KOPT-K1 (cell line): Measurements from ENCODE around the gene PPP2R2B.
"Not testable (repeated sequence)": the region's sequence is repeated elsewhere in the genome, so short reads cannot be mapped to it uniquely, and the experiment has no call there.

Experiments used
- H3K27ac ChIP-seq: fragments of 200-600 bp; sonication (generic); 2 replicates; pipeline ENCODE4 v1.5.1; 2016; ENCODE audit warnings: antibody characterized with exemption, mild to moderate bottlenecking, low read depth, low read length; ENCODE audit not compliant: poor library complexity, severe bottlenecking
- H3K36me3 ChIP-seq: fragments of 200-600 bp; sonication (generic); 2 replicates; pipeline ENCODE4 v1.5.1; 2017; ENCODE audit warnings: antibody characterized with exemption, mild to moderate bottlenecking, low read length, moderate library complexity; ENCODE audit not compliant: insufficient read depth
- H3K9me3 ChIP-seq: fragments of 200-600 bp; sonication (generic); 2 replicates; pipeline ENCODE4 v1.5.1; 2017; ENCODE audit warnings: antibody characterized with exemption, low read length, mild to moderate bottlenecking; ENCODE audit not compliant: insufficient read depth, poor library complexity, severe bottlenecking

Gene PPP2R2B

DNA sequence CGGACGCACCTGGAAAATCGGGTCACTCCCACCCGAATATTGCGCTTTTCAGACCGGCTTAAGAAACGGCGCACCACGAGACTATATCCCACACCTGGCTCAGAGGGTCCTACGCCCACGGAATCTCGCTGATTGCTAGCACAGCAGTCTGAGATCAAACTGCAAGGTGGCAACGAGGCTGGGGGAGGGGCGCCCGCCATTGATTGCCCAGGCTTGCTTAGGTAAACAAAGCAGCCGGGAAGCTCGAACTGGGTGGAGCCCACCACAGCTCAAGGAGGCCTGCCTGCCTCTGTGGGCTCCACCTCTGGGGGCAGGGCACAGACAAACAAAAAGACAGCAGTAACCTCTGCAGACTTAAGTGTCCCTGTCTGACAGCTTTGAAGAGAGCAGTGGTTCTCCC, 268.8 kb downstream of the PPP2R2B start:
- H3K36me3 ChIP-seq, H3K9me3 ChIP-seq, H3K27ac ChIP-seq: not testable (repeated sequence)

DNA sequence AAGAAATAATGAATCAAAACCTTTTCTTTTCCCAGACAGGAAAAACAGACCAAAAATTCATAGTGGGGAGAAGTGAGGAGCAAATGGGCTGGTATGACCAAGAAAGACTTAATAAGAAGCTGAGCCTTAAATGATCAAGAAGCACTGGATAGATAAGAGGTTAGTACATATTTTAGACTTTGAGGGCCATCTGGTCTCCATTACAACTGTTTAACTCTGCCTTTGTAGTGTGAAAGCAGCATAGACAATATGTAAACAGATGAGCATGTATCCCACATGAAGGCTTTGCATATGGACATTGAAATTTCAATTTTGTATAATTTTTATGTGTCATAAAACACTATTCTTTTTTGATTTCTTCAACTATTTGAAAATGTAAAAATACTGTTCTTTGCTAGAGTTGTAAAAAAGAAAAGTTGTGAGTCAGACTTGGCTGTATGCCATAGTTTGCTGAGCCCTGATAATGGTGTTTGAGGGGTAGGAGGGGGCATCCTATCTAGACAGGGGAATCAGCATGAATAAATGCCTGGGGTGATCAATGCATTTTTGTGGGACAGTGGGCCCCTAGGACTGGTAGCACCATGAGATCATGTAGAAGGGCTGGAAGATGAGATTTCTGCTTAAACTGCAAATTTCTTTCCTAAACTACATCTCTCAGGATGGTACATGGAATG, 270.8 kb downstream of the PPP2R2B start:
- Histone ChIP-seq H3K27ac (no peak overlapping the region), H3K36me3 (no peaks in the 10 kb centered on the region), H3K9me3 (no peaks in the 10 kb centered on the region)

DNA sequence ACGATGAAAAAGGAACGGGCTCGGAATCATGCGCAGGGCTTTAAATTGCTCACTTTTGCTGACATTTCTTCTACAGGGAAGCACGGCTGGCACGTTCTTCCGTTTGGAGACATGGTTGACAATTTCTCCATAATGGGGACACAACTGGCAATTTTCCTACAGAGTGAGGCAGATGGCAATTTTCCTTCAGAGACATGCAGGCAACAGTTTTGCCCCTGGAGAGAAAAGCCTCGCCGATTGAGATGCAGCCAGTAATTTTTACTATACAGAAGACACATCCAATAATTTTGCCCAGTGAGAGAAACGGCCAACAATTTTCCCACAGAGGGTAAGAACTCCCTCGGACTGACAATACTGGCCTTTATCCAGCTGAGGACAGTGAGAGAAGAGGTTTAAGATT, 271.7 kb downstream of the PPP2R2B start:
- Histone ChIP-seq H3K27ac (no peak overlapping the region), H3K36me3 (no peaks in the 10 kb centered on the region), H3K9me3 (no peaks in the 10 kb centered on the region)

DNA sequence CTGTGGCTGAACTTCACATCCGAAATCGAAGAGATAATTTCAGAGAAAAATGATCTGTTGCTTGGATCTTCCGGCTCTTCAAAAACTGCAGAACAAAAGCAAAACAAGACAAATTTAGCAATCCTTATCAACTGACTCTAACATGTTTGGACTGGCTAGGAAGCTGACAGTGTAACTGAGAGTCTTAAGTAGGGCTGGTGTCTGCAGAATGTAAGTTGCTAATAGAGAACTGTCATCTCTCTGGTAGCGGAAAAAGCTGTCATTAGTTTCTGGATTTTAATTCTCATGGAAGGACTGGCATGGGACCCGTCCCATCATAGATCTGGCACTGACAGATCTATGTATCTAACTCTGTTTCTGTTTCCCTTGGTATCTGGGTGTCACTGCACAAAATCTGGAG, 278.2 kb downstream of the PPP2R2B start:
- Histone ChIP-seq H3K27ac (no peak overlapping the region), H3K36me3 (no peaks in the 10 kb centered on the region), H3K9me3 (no peaks in the 10 kb centered on the region)

DNA sequence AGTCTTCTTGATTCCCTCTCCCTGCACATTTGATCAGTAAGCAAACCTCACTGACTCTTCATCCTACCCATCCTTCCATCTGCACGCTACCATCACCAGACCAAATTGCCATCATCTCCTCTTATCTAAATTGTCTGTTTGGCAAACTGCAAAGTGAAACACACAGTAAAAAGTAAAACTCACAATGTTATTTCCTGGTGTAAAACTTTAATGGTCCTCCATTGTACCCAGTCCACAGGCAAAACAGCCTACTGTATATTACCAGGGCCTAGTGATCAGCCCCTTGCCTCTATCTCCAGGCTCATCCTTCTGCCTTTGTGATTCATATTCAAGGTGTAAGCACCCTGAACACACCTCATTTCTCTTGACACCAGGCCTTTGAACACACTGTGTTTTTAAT, 279.3 kb downstream of the PPP2R2B start:
- H3K36me3 ChIP-seq, result no peaks in the 10 kb centered on the region
- H3K27ac ChIP-seq, result no peak overlapping the region
- no peaks in the 10 kb centered on the region for H3K9me3 ChIP-seq

DNA sequence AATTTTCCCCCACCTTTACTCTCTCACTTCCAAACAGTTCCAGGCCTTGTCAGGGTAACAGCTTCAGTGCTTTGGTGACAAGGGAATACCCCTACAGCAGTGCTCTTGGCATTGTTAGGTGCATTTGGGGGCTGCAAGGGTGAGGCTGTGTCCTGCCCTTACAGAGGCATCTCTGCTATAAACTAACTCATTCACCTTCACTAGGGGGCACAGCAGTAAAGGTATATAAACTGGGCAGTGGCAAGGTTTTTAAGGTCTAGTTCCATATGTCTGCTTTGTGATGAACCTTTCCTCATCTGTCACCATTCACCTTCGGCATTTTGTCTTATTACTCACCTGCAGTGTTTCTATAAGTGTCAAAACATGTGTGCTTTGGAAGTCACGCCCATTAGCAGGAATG, 283.5 kb downstream of the PPP2R2B start:
- no peaks in the 10 kb centered on the region for H3K36me3 ChIP-seq
- H3K9me3 ChIP-seq, result no peaks in the 10 kb centered on the region

DNA sequence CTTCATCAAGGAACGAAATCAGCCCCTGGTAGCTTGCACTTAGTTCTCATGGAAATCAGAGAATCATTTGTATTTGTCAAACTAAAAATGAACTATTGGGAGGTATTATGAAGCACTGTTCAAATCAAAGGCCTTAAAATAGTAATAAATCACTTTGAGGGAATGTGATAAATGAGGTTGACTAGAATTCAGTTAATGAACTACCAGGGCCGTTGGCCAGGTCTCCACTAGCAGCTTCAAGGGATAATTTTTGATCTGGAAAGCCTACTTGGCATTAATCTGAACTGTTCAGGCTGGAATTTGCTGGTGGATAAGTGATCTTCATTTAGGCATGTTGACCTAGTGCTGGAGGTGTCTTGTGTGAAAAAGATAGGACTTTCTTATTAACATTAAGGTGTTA, 286.2 kb downstream of the PPP2R2B start:
- no peaks in the 10 kb centered on the region for H3K36me3 ChIP-seq
- H3K27ac ChIP-seq, result no peak overlapping the region
- no peaks in the 10 kb centered on the region for H3K9me3 ChIP-seq

More for the DNA sequence above, 283.5 kb downstream of the PPP2R2B start:
- no peak overlapping the region for H3K27ac ChIP-seq

DNA sequence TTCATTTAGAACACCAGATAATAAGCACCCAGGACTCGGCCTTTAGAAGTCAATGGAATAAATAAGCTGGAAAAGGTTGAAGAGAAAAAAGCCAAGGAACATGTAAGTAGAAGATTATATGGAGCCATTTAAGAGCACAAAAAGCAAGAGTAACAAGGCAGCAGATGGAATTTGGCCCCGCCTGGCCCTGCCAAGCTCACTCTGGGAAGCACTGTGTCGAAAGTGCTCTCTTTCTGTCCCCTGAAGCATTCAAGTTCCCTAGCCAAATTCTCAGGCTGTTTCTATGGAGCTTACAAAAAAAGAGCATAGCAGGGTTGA, 289.6 kb downstream of the PPP2R2B start:
- H3K36me3 ChIP-seq, result no peaks in the 10 kb centered on the region
- H3K27ac ChIP-seq, result no peak overlapping the region
- H3K9me3 ChIP-seq, result no peaks in the 10 kb centered on the region

DNA sequence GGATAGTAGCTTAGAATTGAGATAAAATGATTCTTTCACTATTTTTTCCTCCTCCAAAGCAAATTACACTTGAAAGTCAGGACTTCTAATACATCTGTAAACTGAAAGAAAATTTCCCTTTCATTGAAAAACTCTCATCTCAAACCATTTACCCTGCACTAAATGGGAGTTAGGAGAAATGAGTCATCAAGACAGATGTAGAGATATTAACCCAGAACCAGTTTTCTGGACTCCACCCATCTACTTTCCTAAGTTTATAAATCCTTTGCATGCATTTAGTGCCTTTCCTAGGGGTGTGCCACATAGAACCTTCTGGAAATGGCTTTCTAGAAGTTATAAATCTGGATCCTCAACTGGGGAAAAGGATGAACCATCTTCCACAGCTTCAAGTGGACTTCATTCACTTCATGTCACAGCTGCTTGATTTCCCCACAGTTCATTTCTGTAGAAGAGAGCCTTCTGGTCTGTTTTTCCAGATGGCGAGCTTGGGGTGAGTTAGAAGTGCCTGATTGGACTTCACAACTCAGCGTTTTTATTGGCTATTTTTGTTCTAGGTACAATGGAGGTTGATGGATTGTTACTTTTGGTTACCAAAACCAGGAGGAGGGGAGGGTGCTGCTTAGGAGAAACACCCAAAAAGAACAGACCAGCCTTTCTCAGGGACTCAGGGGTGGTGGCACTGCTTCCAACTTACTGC, 290.1 kb downstream of the PPP2R2B start:
- H3K27ac ChIP-seq, result no peak overlapping the region
- no peaks in the 10 kb centered on the region for H3K9me3 ChIP-seq
- H3K36me3 ChIP-seq, result no peaks in the 10 kb centered on the region

DNA sequence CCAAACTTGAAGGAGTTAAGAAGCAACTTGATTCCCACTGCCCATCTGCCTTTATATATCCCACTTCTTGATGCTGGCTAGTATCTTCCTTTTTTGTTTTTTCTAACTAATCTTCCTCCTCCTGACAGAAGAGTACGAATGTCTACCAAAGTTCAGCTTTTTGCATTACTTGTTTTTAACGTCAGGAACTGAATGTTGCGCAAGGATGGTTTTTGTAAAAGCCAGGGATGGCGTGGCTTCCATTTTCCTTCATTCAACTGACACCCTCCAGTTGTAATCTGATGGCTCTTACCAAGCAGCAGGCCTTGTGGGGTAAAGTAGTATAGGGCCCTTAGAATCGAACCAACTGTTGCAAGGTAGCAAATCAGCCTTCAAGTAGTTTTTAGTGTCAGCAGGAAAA, 291.8 kb downstream of the PPP2R2B start:
- H3K27ac ChIP-seq, result no peak overlapping the region
- H3K9me3 ChIP-seq, result no peaks in the 10 kb centered on the region
- no peaks in the 10 kb centered on the region for H3K36me3 ChIP-seq

DNA sequence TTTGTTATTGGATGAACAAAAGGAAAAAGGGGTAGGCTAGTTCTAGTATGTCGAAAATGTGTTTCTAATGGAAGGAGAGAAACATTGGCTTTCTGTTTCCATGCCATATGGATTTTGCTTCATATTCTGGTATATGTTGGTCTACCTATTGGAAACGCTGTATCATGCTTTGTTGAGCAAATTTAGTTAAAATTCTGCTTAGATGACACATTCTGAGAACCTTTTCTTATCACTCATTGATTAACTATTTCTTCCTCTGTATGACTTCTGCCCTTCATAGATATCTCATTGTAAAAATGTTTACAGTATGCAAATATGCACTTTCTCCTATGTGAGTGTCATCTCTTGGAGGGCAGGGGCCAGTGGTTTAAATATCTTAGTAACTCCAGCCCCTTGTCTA, 293.8 kb downstream of the PPP2R2B start:
- no peaks in the 10 kb centered on the region for H3K36me3 ChIP-seq
- no peak overlapping the region for H3K27ac ChIP-seq
- no peaks in the 10 kb centered on the region for H3K9me3 ChIP-seq

DNA sequence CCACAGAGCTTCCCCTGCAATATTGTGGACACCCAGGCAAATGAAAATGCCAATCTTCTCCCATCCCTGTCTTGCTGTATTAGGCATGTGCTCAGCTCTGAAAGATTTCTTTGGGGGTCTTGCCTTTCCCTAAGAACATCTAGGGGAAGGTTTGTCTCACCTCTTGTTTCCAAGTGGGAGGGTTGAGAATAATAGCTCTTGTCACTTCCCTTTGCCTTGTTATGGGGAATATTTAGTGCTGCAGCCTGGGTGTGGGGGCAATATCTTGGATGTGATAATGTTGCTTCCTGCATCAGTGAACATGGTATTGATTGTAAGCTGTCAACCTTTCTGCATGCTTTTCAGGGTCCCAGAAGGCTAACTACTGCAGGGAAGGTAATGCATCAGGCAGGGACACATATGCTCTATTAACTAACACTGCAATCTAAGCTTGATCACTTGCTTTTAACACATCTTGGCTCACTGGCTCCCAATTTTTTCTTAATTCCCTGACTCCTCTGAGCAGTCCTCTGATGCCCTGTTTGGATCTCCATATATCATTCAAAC, 296.4 kb downstream of the PPP2R2B start:
- H3K36me3 ChIP-seq, result no peaks in the 10 kb centered on the region
- H3K9me3 ChIP-seq, result no peaks in the 10 kb centered on the region
- no peak overlapping the region for H3K27ac ChIP-seq

DNA sequence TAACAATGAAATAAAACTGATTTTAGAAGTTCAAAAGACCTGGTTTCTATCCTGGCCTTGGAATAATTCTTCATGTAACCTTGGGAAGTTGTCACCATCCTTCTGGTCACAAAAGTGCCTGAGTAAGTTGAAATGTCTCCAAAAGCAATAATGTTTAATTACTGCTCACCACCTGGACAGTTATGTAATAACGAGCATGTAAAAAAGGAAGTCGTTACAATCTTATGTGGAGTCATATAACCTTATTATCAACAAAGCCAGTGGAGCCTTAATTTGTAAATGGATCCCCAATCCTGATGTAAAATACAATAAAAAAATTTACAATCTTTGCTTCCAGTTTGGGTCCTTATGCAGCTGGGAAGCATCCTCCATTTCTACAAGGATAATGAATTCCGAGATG, 298.3 kb downstream of the PPP2R2B start:
- no peak overlapping the region for H3K27ac ChIP-seq

DNA sequence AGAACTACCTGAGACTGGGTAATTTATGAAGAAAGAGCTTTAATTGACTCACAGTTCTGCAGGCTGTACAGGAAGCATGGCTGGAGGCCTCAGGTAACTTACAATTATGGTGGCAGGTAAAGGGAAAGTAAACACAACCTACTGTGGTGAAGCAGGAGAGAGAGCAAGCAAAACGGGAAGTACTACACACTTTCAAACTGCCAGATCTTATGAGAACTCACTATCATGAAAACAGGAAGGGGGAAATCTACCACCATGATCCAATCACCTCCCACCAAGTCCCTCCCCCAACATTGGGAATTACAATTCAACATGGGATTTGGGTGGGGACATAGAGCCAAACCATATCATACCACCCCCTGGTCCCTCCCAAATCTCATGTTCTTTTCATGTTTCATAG, 303.8 kb downstream of the PPP2R2B start:
- Histone ChIP-seq H3K27ac (no peak overlapping the region), H3K36me3 (no peaks in the 10 kb centered on the region), H3K9me3 (peaks cover 6% of the 10 kb centered on the region)

More for the DNA sequence above, 298.3 kb downstream of the PPP2R2B start:
- no peaks in the 10 kb centered on the region for H3K36me3 ChIP-seq
- peaks cover 6% of the 10 kb centered on the region for H3K9me3 ChIP-seq

DNA sequence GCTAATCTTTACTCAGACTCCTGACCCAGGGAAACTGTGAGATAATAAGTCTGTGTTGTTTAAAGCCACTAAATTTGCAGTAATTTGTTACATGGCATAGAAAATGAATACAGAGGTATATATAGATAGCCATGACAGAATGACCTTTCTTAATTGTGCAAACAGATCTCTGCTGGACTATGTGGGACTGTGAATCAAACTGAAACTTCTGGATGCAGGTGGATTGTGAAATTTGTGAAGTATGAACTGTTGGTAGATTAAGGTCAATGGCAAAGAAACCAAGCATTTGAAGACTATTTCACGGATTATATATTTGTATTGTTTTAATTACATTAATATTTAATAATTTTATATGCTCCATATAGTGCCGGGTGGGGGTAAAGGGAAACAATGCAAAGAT, 310.4 kb downstream of the PPP2R2B start:
- H3K36me3 ChIP-seq, result no peaks in the 10 kb centered on the region
- H3K9me3 ChIP-seq, result no peaks in the 10 kb centered on the region
- H3K27ac ChIP-seq, result no peak overlapping the region

DNA sequence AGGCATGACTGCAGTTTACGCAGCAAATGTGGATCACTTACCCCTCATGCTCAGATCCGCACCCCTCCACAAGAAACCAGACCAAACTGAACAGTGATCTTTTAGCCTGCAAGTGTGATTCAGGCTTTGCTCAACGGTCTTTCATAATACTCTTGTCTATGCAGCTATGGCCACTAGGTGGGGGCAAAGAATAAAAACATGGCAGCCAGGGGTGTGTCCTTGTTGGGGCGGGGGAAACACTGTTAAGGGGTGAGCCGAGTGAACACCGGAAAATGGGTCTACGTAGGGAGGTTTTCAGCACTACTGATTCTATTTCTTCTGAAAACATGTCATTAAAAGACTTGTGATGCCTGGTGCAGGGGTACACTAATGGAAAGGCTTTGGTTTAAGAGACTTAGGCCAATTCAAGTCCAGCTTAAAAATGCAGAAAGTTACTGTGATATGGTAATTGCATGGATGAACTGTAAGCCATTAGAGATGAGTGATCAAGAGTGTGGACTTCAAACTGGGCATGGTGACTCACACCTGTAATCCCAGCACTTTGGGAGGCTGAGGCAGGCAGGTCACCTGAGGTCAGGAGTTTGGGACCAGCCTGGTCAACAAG, 312.7 kb downstream of the PPP2R2B start:
- Histone ChIP-seq H3K27ac (no peak overlapping the region), H3K9me3 (no peaks in the 10 kb centered on the region), H3K36me3 (no peaks in the 10 kb centered on the region)
